ENCODE data around the gene POC1B.

Gene POC1B

GRCh38 chr12:89538897-89539296, 13.1 kb upstream of the POC1B start:
- DNase-seq: no peak

GRCh38 chr12:89537389-89537788, 11.5 kb upstream of the POC1B start:
- DNase-seq: no peak

- no peak for DNase-seq
Observed at GRCh38 chr12:89529738-89530137, 3.9 kb upstream of the POC1B start.

GRCh38 chr12:89528434-89528833, 2.6 kb upstream of the POC1B start:
- no peak for DNase-seq

GRCh38 chr12:89525305-89525823, 483 bp downstream of the POC1B start:
- peak; percentile 29 to 36 for DNase-seq

- peak; percentile 73 to 80 for DNase-seq
Observed at GRCh38 chr12:89524541-89525304, 1.1 kb downstream of the POC1B start, which contains the start of gene GALNT4. TSS of gene GALNT4 (minus strand) at chr12:89524796. CDS start at chr12:89524549, 247 bp downstream.

GRCh38 chr12:89523843-89524540, 1.9 kb downstream of the POC1B start:
- DNase-seq: no peak

GRCh38 chr12:89523393-89523792, 2.5 kb downstream of the POC1B start:
- no peak for DNase-seq

- no peak for DNase-seq
Observed at GRCh38 chr12:89521364-89522223, 4.3 kb downstream of the POC1B start.

GRCh38 chr12:89517720-89518119, 8.1 kb downstream of the POC1B start:
- DNase-seq: no peak

GRCh38 chr12:89516633-89517032, 9.2 kb downstream of the POC1B start:
- no peak for DNase-seq

- DNase-seq: no peak
Observed at GRCh38 chr12:89514751-89515150, 11.1 kb downstream of the POC1B start.

- DNase-seq: no peak
Observed at GRCh38 chr12:89513544-89513943, 12.3 kb downstream of the POC1B start.

GRCh38 chr12:89507015-89507824, 18.6 kb downstream of the POC1B start:
- DNase-seq: no peak

- DNase-seq: no peak
Observed at GRCh38 chr12:89506050-89506449, 19.8 kb downstream of the POC1B start.

- DNase-seq: no peak
Observed at GRCh38 chr12:89504560-89505346, 21.1 kb downstream of the POC1B start.

- DNase-seq: no peak
Observed at GRCh38 chr12:89501793-89502192, 24.1 kb downstream of the POC1B start.

- DNase-seq: no peak
Observed at GRCh38 chr12:89499857-89500256, 26.0 kb downstream of the POC1B start.

GRCh38 chr12:89497467-89497866, 28.4 kb downstream of the POC1B start:
- no peak for DNase-seq

GRCh38 chr12:89497005-89497404, 28.8 kb downstream of the POC1B start:
- DNase-seq: no peak
